K562 (cell line): ENCODE results near the gene LMNTD2. TPM values are rescaled to one million over a fixed set of nuclear protein-coding genes. Genes with fewer than 3 reads are reported as not detected.
A peak's percentile ranks its signal among the peaks of the same experiment; 100 is the strongest.

Source experiments
- BACH1 ChIP-seq: fragments of 200-800 bp; sonication (Bioruptor generic); IDR thresholded peaks from 2 replicates; pipeline ENCODE4 v1.6.1; 2016; ENCODE audit warnings: missing genetic modification characterization, missing compliant biosample characterization
- BDP1 ChIP-seq: IDR thresholded peaks from 3 replicates; pipeline ENCODE4 v1.6.1; 2011; ENCODE audit not compliant: insufficient read length, insufficient read depth
- CHCHD3 ChIP-seq: fragments of 250-450 bp; sonication (Bioruptor Pico); IDR thresholded peaks from 2 replicates; pipeline ENCODE4 v2.1.2; 2022; ENCODE audit warnings: mild to moderate bottlenecking
- CTBP1 ChIP-seq: fragments of 450-650 bp; IDR thresholded peaks from 2 replicates; pipeline ENCODE4 v1.6.1; 2016; ENCODE audit warnings: borderline replicate concordance
- DMBX1 ChIP-seq: fragments of 250-450 bp; sonication (Bioruptor Pico); IDR thresholded peaks from 2 replicates; pipeline ENCODE4 v1.8.0; 2022; ENCODE audit warnings: inconsistent platforms, mild to moderate bottlenecking, moderate library complexity, borderline replicate concordance
- ETV1 ChIP-seq: fragments of 450-650 bp; conservative IDR thresholded peaks from 2 replicates; pipeline ENCODE4 v1.6.1; 2016; ENCODE audit warnings: missing genetic modification characterization, control low read depth, low read depth, missing compliant biosample characterization
- GATAD2B ChIP-seq: fragments of 450-650 bp; IDR thresholded peaks from 2 replicates; pipeline ENCODE4 v1.6.1; 2017; ENCODE audit warnings: mild to moderate bottlenecking, borderline replicate concordance
- HSF4 ChIP-seq: fragments of 250-450 bp; sonication (Bioruptor Pico); IDR thresholded peaks from 2 replicates; pipeline ENCODE4 v2.1.2; 2022; ENCODE audit warnings: mild to moderate bottlenecking, moderate library complexity, borderline replicate concordance
- LARP7 ChIP-seq: fragments of 450-650 bp; IDR thresholded peaks from 2 replicates; pipeline ENCODE4 v1.6.1; 2016
- MCM3 ChIP-seq: fragments of 450-650 bp; IDR thresholded peaks from 2 replicates; pipeline ENCODE4 v1.6.1; 2016
- NONO ChIP-seq, 2 experiments: fragments of 200-400 bp in 1 of 2; fragments of 450-650 bp in 1 of 2; formaldehyde crosslinking in 1 of 2; IDR thresholded peaks; 2 replicates each; pipeline ENCODE4 v1.6.1; 2017; ENCODE audit warnings: low read depth in 2 of 2, mild to moderate bottlenecking in 2 of 2, moderate library complexity in 2 of 2, low read length in 1 of 2
- NR3C1 ChIP-seq: sonication (generic); formaldehyde crosslinking; IDR thresholded peaks from 2 replicates; pipeline ENCODE4 v1.8.1; 2022; ENCODE audit warnings: missing genetic modification reagents
- POU5F1 ChIP-seq: fragments of 150-350 bp; IDR thresholded peaks from 2 replicates; pipeline ENCODE4 v1.6.1; 2014; ENCODE audit warnings: borderline replicate concordance, low read length, low read depth, mild to moderate bottlenecking; ENCODE audit not compliant: partially characterized antibody
- PRMT5 ChIP-seq: sonication (generic); formaldehyde crosslinking; IDR thresholded peaks from 2 replicates; pipeline ENCODE4 v1.5.0; 2020; ENCODE audit warnings: missing genetic modification reagents
- SMARCE1 ChIP-seq: fragments of 450-650 bp; IDR thresholded peaks from 2 replicates; pipeline ENCODE4 v1.7.1; 2016; ENCODE audit warnings: mild to moderate bottlenecking
- ZFP1 ChIP-seq: fragments of 450-650 bp; formaldehyde crosslinking; IDR thresholded peaks from 2 replicates; pipeline ENCODE4 v1.4.0; 2020; ENCODE audit warnings: mild to moderate bottlenecking, mixed read lengths
- ZNF175 ChIP-seq: fragments of 200-800 bp; sonication (Bioruptor generic); IDR thresholded peaks from 2 replicates; pipeline ENCODE4 v1.6.1; 2016; ENCODE audit warnings: low read depth, mild to moderate bottlenecking, missing genetic modification characterization, missing compliant biosample characterization
- ZNF23 ChIP-seq: fragments of 250-450 bp; sonication (Bioruptor Pico); IDR thresholded peaks from 2 replicates; pipeline ENCODE4 v1.4.0; 2020; ENCODE audit warnings: mild to moderate bottlenecking
- ZNF354B ChIP-seq: fragments of 250-450 bp; sonication (Bioruptor Pico); IDR thresholded peaks from 2 replicates; pipeline ENCODE4 v1.4.0; 2020
- ZNF830 ChIP-seq: fragments of 250-450 bp; sonication (Bioruptor Pico); IDR thresholded peaks from 2 replicates; pipeline ENCODE4 v1.5.0; 2021; ENCODE audit warnings: mild to moderate bottlenecking
- polyA plus RNA-seq, 8 experiments: library from polyadenylated mRNA; depleted of rRNA in 4 of 8; stranded (reverse) in 5 of 8; unstranded in 3 of 8; fragments of >200 nt; fragmentation: Nextera tagmentation in 2 of 8; fragmentation: Illumina TruSeq in 1 of 8; extraction: Ambion mirVana in 2 of 8; extraction: Trizol in 1 of 8; gene quantifications; 2 replicates each; pipeline versions ENCODE4 v1.2.1 to v1.2.3, GENCODE V29; 2011 to 2014; ENCODE audit warnings: inconsistent platforms in 1 of 8, missing spikeins in 1 of 8
- total RNA-seq, 7 experiments: library from RNA; depleted of rRNA in 6 of 7; stranded (reverse); fragments of >200 nt in 6 of 7; fragmentation: Illumina TruSeq in 2 of 7; extraction: Trizol in 2 of 7; gene quantifications; 2 replicates each; pipeline versions ENCODE4 v1.2.1 to v1.2.3, GENCODE V29; 2011 to 2021; ENCODE audit warnings: low replicate concordance in 1 of 7
- TF ChIP-seq, protein P1 (sequence below): fragments of 250-450 bp; sonication (Bioruptor Pico); IDR thresholded peaks from 2 replicates; pipeline ENCODE4 v1.4.0; 2020; ENCODE audit warnings: mild to moderate bottlenecking
- TF ChIP-seq, protein P2 (sequence below): fragments of 200-800 bp; sonication (Bioruptor generic); IDR thresholded peaks from 2 replicates; pipeline ENCODE4 v1.6.1; 2017; ENCODE audit warnings: missing genetic modification characterization, missing compliant biosample characterization
- TF ChIP-seq, protein P3 (sequence below): fragments of 250-450 bp; sonication (Bioruptor Pico); IDR thresholded peaks from 2 replicates; pipeline ENCODE4 v1.5.1; 2021; ENCODE audit warnings: mild to moderate bottlenecking
- TF ChIP-seq, protein P4 (sequence below), 2 experiments: fragments of 450-650 bp; IDR thresholded peaks; 2 replicates each; pipeline ENCODE4 v1.6.1; 2016

LMNTD2 gene
- total and polyA plus RNA-seq, 9 of the 15 experiments (the other 6 are each of a cell fraction or from before 2014, with no cell fraction given): 0.48 to 4.2 (median 1.5) TPM; not detected in 3

DNA sequence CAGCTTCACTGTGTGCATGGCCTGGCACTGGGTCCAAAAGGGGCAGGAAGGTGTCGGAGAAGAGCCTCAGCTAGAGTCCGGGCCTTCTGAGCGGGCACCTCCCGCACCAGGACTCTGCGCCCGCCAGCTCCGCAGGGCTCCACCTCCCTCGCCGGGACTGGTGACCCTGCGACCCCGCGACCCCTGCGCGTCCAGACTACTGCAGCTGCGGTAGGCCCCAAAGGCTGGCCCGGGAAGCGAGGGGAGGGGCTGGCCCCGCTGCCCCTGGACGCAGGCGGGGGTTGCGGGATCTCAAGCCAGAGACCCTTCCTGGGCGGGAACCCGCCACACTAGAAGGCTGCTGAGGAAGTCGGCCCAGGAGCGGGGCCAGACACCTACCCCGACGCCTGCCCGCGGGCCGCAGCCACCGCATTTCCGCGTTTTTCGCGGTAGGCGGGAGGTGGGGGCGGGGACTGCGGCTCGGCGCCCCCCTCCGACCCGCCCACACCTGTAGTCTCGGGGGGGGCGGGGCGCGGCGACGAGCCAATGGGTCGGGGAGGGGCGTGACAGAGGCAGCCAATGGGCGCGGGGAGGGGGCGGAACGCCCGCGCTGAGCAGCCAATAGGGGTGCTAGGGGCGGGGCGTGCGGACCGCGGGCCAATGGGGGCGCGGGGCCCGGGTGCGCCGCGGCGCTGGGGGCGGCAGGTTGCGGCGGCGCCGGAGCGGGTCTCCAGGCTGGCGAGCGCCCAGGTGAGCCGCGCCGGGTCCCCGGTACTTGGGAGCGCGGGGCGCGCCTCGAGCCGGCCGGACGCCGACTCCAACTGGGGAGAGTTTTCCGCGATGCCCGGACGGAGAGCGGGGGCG lies at the start of gene LMNTD2, which contains the start of gene RASSF7 (continued):
- TF ChIP-seq, protein P1, sequence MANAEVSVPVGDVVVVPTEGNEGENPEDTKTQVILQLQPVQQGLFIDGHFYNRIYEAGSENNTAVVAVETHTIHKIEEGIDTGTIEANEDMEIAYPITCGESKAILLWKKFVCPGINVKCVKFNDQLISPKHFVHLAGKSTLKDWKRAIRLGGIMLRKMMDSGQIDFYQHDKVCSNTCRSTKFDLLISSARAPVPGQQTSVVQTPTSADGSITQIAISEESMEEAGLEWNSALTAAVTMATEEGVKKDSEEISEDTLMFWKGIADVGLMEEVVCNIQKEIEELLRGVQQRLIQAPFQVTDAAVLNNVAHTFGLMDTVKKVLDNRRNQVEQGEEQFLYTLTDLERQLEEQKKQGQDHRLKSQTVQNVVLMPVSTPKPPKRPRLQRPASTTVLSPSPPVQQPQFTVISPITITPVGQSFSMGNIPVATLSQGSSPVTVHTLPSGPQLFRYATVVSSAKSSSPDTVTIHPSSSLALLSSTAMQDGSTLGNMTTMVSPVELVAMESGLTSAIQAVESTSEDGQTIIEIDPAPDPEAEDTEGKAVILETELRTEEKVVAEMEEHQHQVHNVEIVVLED (CRISPR knock-in tag): no peak
- TF ChIP-seq ZNF23 (CRISPR knock-in tag): no peak
- TF ChIP-seq, protein P2, sequence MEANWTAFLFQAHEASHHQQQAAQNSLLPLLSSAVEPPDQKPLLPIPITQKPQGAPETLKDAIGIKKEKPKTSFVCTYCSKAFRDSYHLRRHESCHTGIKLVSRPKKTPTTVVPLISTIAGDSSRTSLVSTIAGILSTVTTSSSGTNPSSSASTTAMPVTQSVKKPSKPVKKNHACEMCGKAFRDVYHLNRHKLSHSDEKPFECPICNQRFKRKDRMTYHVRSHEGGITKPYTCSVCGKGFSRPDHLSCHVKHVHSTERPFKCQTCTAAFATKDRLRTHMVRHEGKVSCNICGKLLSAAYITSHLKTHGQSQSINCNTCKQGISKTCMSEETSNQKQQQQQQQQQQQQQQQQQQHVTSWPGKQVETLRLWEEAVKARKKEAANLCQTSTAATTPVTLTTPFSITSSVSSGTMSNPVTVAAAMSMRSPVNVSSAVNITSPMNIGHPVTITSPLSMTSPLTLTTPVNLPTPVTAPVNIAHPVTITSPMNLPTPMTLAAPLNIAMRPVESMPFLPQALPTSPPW: peak; percentile 94
- no peak for TF ChIP-seq ZNF175 (CRISPR knock-in tag)
- TF ChIP-seq ETV1 (tag): no peak
- TF ChIP-seq POU5F1: no peak
- TF ChIP-seq, protein P3, sequence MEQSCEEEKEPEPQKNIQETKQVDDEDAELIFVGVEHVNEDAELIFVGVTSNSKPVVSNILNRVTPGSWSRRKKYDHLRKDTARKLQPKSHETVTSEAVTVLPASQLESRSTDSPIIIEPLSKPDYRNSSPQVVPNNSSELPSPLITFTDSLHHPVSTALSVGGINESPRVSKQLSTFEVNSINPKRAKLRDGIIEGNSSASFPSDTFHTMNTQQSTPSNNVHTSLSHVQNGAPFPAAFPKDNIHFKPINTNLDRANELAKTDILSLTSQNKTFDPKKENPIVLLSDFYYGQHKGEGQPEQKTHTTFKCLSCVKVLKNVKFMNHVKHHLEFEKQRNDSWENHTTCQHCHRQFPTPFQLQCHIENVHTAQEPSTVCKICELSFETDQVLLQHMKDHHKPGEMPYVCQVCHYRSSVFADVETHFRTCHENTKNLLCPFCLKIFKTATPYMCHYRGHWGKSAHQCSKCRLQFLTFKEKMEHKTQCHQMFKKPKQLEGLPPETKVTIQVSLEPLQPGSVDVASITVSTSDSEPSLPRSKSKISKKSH (CRISPR knock-in tag): no peak
- no peak for TF ChIP-seq LARP7
- TF ChIP-seq SMARCE1: 0 out of 2 replicates have a peak, but pooled peaks have one; percentile 30
- TF ChIP-seq HSF4 (CRISPR knock-in tag): no peak
- no peak for TF ChIP-seq BACH1 (tag)
- TF ChIP-seq ZFP1: no peak
- TF ChIP-seq NONO (IDR thresholded peaks at IDR 0.05; ENCODE audit: low read depth in 2 of 2, low read length in 1 of 2): peak in 1 of 2 experiments; percentile 90; a peak in 2 of 4 replicates
- peak; percentile 42; the same call in 1 of the 2 replicates for TF ChIP-seq NR3C1
- 0 out of 2 replicates have a peak, but pooled peaks have one; percentile 14 for TF ChIP-seq DMBX1 (CRISPR knock-in tag)
- TF ChIP-seq CHCHD3 (CRISPR knock-in tag): no peak
- TF ChIP-seq GATAD2B: peak; percentile 11; the same call in 1 of the 2 replicates
- TF ChIP-seq ZNF354B (CRISPR knock-in tag): no peak
- no peak for TF ChIP-seq BDP1
- peak; percentile 77; the same call in 1 of the 2 replicates for TF ChIP-seq ZNF830
- TF ChIP-seq PRMT5 (CRISPR knock-in tag): no peak
- TF ChIP-seq, protein P4, sequence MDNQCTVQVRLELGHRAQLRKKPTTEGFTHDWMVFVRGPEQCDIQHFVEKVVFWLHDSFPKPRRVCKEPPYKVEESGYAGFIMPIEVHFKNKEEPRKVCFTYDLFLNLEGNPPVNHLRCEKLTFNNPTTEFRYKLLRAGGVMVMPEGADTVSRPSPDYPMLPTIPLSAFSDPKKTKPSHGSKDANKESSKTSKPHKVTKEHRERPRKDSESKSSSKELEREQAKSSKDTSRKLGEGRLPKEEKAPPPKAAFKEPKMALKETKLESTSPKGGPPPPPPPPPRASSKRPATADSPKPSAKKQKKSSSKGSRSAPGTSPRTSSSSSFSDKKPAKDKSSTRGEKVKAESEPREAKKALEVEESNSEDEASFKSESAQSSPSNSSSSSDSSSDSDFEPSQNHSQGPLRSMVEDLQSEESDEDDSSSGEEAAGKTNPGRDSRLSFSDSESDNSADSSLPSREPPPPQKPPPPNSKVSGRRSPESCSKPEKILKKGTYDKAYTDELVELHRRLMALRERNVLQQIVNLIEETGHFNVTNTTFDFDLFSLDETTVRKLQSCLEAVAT (IDR thresholded peaks at IDR 0.05): 0 out of 4 replicates have a peak, but pooled peaks of 1 of the 2 experiments have one; percentile 25
- TF ChIP-seq MCM3: no peak
- no peak for TF ChIP-seq CTBP1
